Uterus (tissue), 4 donors: ENCODE results near the gene KIAA1217. TPM values are rescaled to one million over a fixed set of nuclear protein-coding genes. Genes with fewer than 3 reads are reported as not detected.

Experiments
- DNase-seq, 2 donors: peaks; one replicate each; pipeline ENCODE4 v3.0.0-alpha.2; 2019 to 2020
- H3K27ac ChIP-seq, 2 donors: fragments of 200-600 bp; sonication (generic); 1 replicate in 1 of 2; 2 replicates in 1 of 2; pipeline ENCODE4 v1.5.1; 2016 to 2018
- H3K27me3 ChIP-seq, 2 donors: fragments of 200-600 bp; sonication (generic); one replicate each; pipeline ENCODE4 v1.5.1; 2018 to 2019; ENCODE audit warnings: control low read depth in 1 of 2
- H3K36me3 ChIP-seq, 2 donors: fragments of 200-600 bp; sonication (generic); one replicate each; pipeline ENCODE4 v1.5.1; 2019; ENCODE audit warnings: control low read depth in 1 of 2
- H3K4me1 ChIP-seq, 2 donors: fragments of 200-600 bp; sonication (generic); one replicate each; pipeline ENCODE4 v1.5.1; 2018 to 2019; ENCODE audit warnings: control low read depth in 1 of 2
- H3K4me3 ChIP-seq, 2 donors: fragments of 200-600 bp; sonication (generic); 1 replicate in 1 of 2; 2 replicates in 1 of 2; pipeline ENCODE4 v1.5.1; 2018 to 2019; ENCODE audit warnings: mild to moderate bottlenecking in 1 of 2
- H3K9me3 ChIP-seq, 2 donors: fragments of 200-600 bp; sonication (generic); one replicate each; pipeline ENCODE4 v1.5.1; 2019; ENCODE audit warnings: control low read depth in 1 of 2
- CTCF ChIP-seq, 4 experiments: fragments of 200-600 bp in 2 of 4; fragments of 450-650 bp in 2 of 4; sonication (generic) in 2 of 4; IDR thresholded peaks; one replicate each; pipeline ENCODE4 v1.5.1; 2016 to 2019; ENCODE audit warnings: antibody characterized with exemption in 4 of 4, mild to moderate bottlenecking in 2 of 4, moderate library complexity in 1 of 4
- POLR2A ChIP-seq, 2 donors: fragments of 450-650 bp; IDR thresholded peaks; one replicate each; pipeline ENCODE4 v1.6.1; 2016; ENCODE audit warnings: antibody characterized with exemption in 2 of 2, mild to moderate bottlenecking in 1 of 2, moderate library complexity in 1 of 2
- intact Hi-C: fragments of 100-400 bp; cut with DNase I; formaldehyde crosslinking; loops from one replicate; pipeline ENCODE4 v1.15.1; 2023; ENCODE audit warnings: low total_unique reads
- total RNA-seq, 4 donors: library from RNA; depleted of rRNA in 3 of 4; stranded (reverse); fragments of >200 nt in 3 of 4; gene quantifications; one replicate each; pipeline versions ENCODE4 v1.1.0 to v1.2.4, GENCODE V29; 2014 to 2023
- donor health status: DM: yes; HTN: yes; CAD: no.

KIAA1217 gene
- total RNA-seq, 4 donors from 2014 or later, result 3.5 to 38.2 (median 11.6) TPM

- DNase-seq, result no peak
- Histone ChIP-seq H3K4me3 (no peak overlapping the region), H3K9me3 (no peaks in the 10 kb centered on the region), H3K36me3 (no peaks in the 10 kb centered on the region), H3K27me3 (no peaks in the 10 kb centered on the region), H3K27ac (no peak overlapping the region), H3K4me1 (no peaks in the 10 kb centered on the region)
- TF ChIP-seq POLR2A (IDR thresholded peaks at IDR 0.05) (no peak), CTCF (IDR thresholded peaks at IDR 0.05) (no peak)
- intact Hi-C loops, result no loop called here
These were observed 276.4 kb downstream of the KIAA1217 start for GRCh38 chr10:24485304-24485703.

DNA sequence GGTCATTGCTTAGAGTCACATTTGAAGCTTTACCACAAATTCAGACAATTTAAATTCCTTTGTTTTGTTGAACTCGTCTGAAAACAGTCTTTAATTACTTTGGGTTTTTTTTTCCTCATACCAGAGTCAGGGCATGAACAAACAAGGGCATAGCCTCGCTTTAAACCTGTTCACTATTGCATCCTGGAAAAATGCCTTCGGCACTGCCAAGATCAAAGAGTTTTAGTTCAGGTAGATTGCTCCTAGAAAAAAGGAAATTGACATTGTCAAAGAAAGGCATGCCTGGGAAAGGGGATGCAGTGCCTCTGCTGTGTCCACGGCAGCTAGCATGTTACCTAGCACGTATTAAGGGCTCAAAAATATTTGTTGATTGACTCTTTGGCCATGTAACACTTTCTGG lies 279.7 kb downstream of the KIAA1217 start:
- H3K36me3 ChIP-seq, result no peaks in the 10 kb centered on the region
- DNase-seq, result no peak
- intact Hi-C loops, result no loop called here
- no peaks in the 10 kb centered on the region for H3K27me3 ChIP-seq
- no peak overlapping the region for H3K27ac ChIP-seq
- no peak for TF ChIP-seq POLR2A (IDR thresholded peaks at IDR 0.05)
- no peak for TF ChIP-seq CTCF (IDR thresholded peaks at IDR 0.05)
- H3K4me1 ChIP-seq, result no peaks in the 10 kb centered on the region
- H3K9me3 ChIP-seq, result no peaks in the 10 kb centered on the region
- no peak overlapping the region for H3K4me3 ChIP-seq

- no peaks in the 10 kb centered on the region for H3K9me3 ChIP-seq
- H3K27me3 ChIP-seq, result no peaks in the 10 kb centered on the region
- no peaks in the 10 kb centered on the region for H3K4me1 ChIP-seq
- H3K27ac ChIP-seq, result no peak overlapping the region
- TF ChIP-seq CTCF (IDR thresholded peaks at IDR 0.05), result no peak
- TF ChIP-seq POLR2A (IDR thresholded peaks at IDR 0.05), result no peak
- intact Hi-C loops, result no loop called here
- no peak for DNase-seq
- H3K4me3 ChIP-seq, result no peak overlapping the region
- no peaks in the 10 kb centered on the region for H3K36me3 ChIP-seq
These were observed 284.2 kb downstream of the KIAA1217 start for GRCh38 chr10:24493165-24493564.

- Histone ChIP-seq H3K27me3 (no peaks in the 10 kb centered on the region), H3K4me3 (no peak overlapping the region), H3K4me1 (no peaks in the 10 kb centered on the region), H3K36me3 (no peaks in the 10 kb centered on the region), H3K27ac (no peak overlapping the region), H3K9me3 (no peaks in the 10 kb centered on the region)
- intact Hi-C loops, result no loop called here
- no peak for DNase-seq
- no peak for TF ChIP-seq POLR2A (IDR thresholded peaks at IDR 0.05)
- no peak for TF ChIP-seq CTCF (IDR thresholded peaks at IDR 0.05)
These were observed 285.3 kb downstream of the KIAA1217 start for GRCh38 chr10:24494236-24494635.

DNA sequence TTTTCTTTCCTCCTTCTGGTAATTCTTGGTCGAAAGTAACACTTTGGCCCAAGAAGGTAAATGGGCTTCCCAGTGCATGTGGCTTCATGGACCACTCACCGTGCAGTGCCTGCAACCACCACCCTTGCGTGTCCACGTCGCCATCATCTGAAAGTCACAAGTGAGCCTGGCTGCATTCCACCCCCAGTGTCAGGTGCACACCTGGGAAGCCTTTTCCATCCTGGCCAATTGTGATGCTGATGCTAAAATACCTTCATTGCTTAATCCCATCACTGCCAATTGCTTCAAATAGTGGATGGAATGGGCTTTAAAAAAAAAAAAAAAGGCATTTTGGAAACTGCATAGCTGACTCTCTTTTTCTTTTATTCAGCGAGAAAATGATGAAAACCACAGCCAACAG lies 285.8 kb downstream of the KIAA1217 start:
- intact Hi-C loops, result no loop called here
- Histone ChIP-seq H3K4me1 (no peaks in the 10 kb centered on the region), H3K27ac (no peak overlapping the region), H3K9me3 (no peaks in the 10 kb centered on the region), H3K4me3 (no peak overlapping the region), H3K36me3 (no peaks in the 10 kb centered on the region), H3K27me3 (no peaks in the 10 kb centered on the region)
- no peak for DNase-seq
- no peak for TF ChIP-seq CTCF (IDR thresholded peaks at IDR 0.05)
- TF ChIP-seq POLR2A (IDR thresholded peaks at IDR 0.05), result no peak
